ENCODE data around the gene IFNL4.

- TF ChIP-seq POLR2AphosphoS5 (IDR thresholded peaks at IDR 0.05) (no peak), POLR2A (IDR thresholded peaks at IDR 0.05) (no peak), CTCF (IDR thresholded peaks at IDR 0.05) (no peak), EP300 (IDR thresholded peaks at IDR 0.05; ENCODE audit: low read depth) (no peak)
These were observed 673 bp downstream of the IFNL4 start for GRCh38 chr19:39247701-39248664.

All from transverse colon (tissue), 4 donors.